ENCODE data around the gene PARP4.
"Not testable (repeated sequence)": the region's sequence is repeated elsewhere in the genome, so short reads cannot be mapped to it uniquely, and the experiment has no call there.

PARP4 gene

GRCh38 chr13:24512197-24512907 lies at the start of gene PARP4:
TSS of gene PARP4 (minus strand) at chr13:24512778. CDS start at chr13:24503776, 9,002 bp downstream.
- no peak for TF ChIP-seq CTCF (conservative IDR thresholded peaks at IDR 0.05; ENCODE audit: low read length)
- H3K4me3 ChIP-seq (ENCODE audit: low read length), result peak within 1 kb of the TSS; percentile 93
- DNase-seq (ENCODE audit: low read depth), result peak; percentile 81

GRCh38 chr13:24560579-24561187 lies 48.1 kb upstream of the PARP4 start:
- H3K4me3 ChIP-seq (ENCODE audit: low read length); DNase-seq (ENCODE audit: low read depth): not testable (repeated sequence)

DNA sequence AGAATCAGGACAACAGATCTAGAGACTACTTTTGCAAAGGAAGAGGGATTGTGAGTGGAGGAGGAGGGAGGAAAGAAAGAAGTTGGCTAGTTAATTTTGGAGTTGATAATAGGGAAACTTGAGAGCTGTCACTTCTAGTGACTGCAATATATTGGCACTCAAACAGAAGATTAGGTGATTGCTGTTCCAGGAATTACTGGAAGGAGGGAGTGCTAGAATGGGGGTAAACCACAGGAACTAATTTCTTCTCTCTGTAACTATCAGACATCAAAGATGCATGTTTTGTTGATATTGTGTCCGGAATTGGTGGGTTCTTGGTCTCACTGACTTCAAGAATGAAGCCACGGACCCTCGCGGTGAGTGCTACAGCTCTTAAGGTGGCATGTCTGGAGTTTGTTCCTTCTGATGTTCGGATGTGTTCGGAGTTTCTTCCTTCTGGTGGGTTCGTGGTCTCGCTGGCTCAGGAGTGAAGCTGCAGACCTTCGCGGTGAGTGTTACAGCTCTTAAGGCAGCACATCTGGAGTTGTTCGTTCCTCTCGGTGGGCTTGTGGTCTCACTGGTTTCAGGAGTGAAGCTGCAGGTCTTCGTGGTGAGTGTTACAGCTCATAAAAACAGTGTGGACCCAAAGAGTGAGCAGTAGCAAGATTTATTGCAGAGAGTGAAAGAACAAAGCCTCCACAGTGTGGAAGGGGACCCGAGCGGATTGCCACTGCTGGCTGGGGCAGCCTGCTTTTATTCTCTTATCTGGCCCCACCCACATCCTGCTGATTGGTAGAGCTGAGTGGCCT lies 47.0 kb upstream of the PARP4 start:
- not testable (repeated sequence) for DNase-seq (ENCODE audit: low read depth); H3K4me3 ChIP-seq (ENCODE audit: low read length)

DNA sequence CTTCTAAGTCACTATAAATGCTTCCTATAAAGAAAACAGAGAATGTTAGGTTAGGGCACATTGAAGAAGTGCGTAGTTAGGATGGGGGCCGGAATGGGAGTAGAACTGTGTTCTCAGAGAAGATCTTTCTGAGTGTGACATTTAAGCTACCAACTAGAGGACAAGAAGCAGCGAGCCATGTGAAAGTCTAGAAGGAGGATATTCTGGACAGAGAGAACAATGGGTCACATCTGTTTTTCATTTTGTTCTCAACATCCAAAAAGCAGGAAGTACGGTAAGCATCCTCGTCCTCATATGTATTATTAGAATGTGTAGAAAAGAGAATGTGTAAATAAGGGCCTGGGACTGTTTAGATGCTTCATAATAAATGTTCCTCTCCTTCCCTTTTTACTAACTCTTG lies 44.5 kb upstream of the PARP4 start:
- no peak for TF ChIP-seq CTCF (conservative IDR thresholded peaks at IDR 0.05; ENCODE audit: low read length)
- DNase-seq (ENCODE audit: low read depth), result peak; percentile 32
- H3K4me3 ChIP-seq (ENCODE audit: low read length), result no peak overlapping the region

DNA sequence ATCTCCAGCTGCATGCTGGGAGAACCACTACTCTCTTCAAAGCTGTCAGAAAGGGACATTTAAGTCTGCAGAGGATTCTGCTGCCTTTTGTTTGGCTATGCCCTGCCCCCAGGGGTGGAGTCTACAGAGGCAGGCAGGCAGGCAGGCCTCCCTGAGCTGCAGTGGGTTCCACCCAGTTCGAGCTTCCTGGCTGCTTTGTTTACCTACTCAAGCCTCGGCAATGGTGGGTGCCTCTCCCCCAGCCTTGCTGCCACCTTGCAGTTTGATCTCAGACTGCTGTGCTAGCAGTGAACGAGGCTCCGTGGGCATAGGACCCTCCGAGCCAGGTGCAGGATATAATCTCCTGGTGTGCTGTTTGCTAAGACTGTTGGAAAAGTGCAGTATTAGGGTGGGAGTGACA lies 41.3 kb upstream of the PARP4 start:
- not testable (repeated sequence) for H3K4me3 ChIP-seq (ENCODE audit: low read length); DNase-seq (ENCODE audit: low read depth)

GRCh38 chr13:24541476-24542352 lies 29.1 kb upstream of the PARP4 start:
- H3K4me3 ChIP-seq (ENCODE audit: low read length), result peak overlapping the region; percentile 39
- DNase-seq (ENCODE audit: low read depth), result not testable (repeated sequence)

DNA sequence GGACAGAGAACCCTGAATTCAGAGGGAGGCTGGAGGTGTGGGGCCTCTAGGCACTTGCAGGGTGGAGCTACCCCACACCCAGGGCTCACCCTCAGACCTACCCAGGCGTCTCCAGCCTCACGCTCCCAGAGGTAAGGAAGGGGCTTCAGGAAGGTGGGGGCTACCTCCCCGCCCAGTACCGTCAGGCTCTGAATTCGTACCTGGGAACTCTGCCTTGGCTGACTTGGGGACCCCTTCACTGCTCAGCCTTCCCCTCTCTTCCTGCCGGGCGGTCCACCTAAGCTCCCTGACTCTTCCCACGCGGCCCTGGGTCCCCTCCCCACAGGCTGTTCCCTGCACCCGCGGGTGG lies 28.5 kb upstream of the PARP4 start:
- no peak for DNase-seq (ENCODE audit: low read depth)
- no peak overlapping the region for H3K4me3 ChIP-seq (ENCODE audit: low read length)
- TF ChIP-seq CTCF (conservative IDR thresholded peaks at IDR 0.05; ENCODE audit: low read length), result no peak

- no peak for TF ChIP-seq CTCF (conservative IDR thresholded peaks at IDR 0.05; ENCODE audit: low read length)
- DNase-seq (ENCODE audit: low read depth), result no peak
- no peak overlapping the region for H3K4me3 ChIP-seq (ENCODE audit: low read length)
Measured at GRCh38 chr13:24540236-24541126, 27.9 kb upstream of the PARP4 start.

Data from AG10803 (cell line).